ENCODE data around the gene NAT14. TPM values are rescaled to one million over a fixed set of nuclear protein-coding genes. Genes with fewer than 3 reads are reported as not detected.

NAT14 gene
- total RNA-seq, 1 experiment from 2014 or later, result 55.3 TPM

GRCh38 chr19:55442372-55442961, 42.5 kb upstream of the NAT14 start:
- H3K9me2 ChIP-seq (ENCODE audit: insufficient read depth), result no peaks in the 10 kb centered on the region
- ChIA-PET POLR2A (no interaction called here), CTCF (no interaction called here), RAD21 (ENCODE audit: low non-redundant PET in 1 of 2, low total read pairs in 2 of 2, uncharacterized antibody in 2 of 2, unreplicated experiment in 2 of 2) (no interaction called here)
- no peaks in the 10 kb centered on the region for H3K36me3 ChIP-seq (ENCODE audit: control insufficient read depth in 1 of 2, insufficient read depth in 2 of 2, low read length in 2 of 2)
- DNase-seq (ENCODE audit: low read depth, low spot score) (no peak), ATAC-seq (peak; percentile 68)
- H3K4me2 ChIP-seq (ENCODE audit: low read length), result peak overlapping the region; percentile 40
- no peak overlapping the region; the same call in 1 of the 2 replicates for H3K27ac ChIP-seq (ENCODE audit: low read depth, low read length)
- H2AFZ ChIP-seq (ENCODE audit: low read depth, low read length, poor library complexity, severe bottlenecking), result no peak overlapping the region
- no peak overlapping the region for H3K9ac ChIP-seq (ENCODE audit: low read length)
- H3K4me3 ChIP-seq (replicated peaks in 1 of 2; ENCODE audit: low read depth in 1 of 2, low read length in 2 of 2), result no peak overlapping the region
- H3K79me2 ChIP-seq (ENCODE audit: insufficient read depth, low read length), result no peaks in the 10 kb centered on the region
- no peaks in the 10 kb centered on the region for H4K20me1 ChIP-seq (ENCODE audit: insufficient read depth)
- no peak for TF ChIP-seq ZNF274 (IDR thresholded peaks at IDR 0.05; ENCODE audit: low read depth, low read length)
- no peak for TF ChIP-seq TCF7L2 (IDR thresholded peaks at IDR 0.05; ENCODE audit: borderline replicate concordance, extremely low read depth, insufficient read depth, insufficient read length)
- TF ChIP-seq FOSL1 (IDR thresholded peaks at IDR 0.05; ENCODE audit: low read depth), result no peak
- TF ChIP-seq JUND (IDR thresholded peaks at IDR 0.05), result no peak
- TF ChIP-seq CBX3 (IDR thresholded peaks at IDR 0.05; ENCODE audit: low read depth), result no peak
- TF ChIP-seq MAX (IDR thresholded peaks at IDR 0.05), result no peak
- no peak for TF ChIP-seq REST (IDR thresholded peaks at IDR 0.05; ENCODE audit: low read depth)
- TF ChIP-seq SIN3A (IDR thresholded peaks at IDR 0.05; ENCODE audit: low read depth), result no peak
- TF ChIP-seq POLR2AphosphoS5 (IDR thresholded peaks at IDR 0.05; ENCODE audit: low read depth, low read length), result no peak
- no peak for TF ChIP-seq EZH2 (IDR thresholded peaks at IDR 0.05)
- TF ChIP-seq ELF1 (IDR thresholded peaks at IDR 0.05; ENCODE audit: borderline replicate concordance, low read depth), result no peak
- no peak for TF ChIP-seq RAD21 (IDR thresholded peaks at IDR 0.05; ENCODE audit: low read depth)
- no peak for TF ChIP-seq SRF (IDR thresholded peaks at IDR 0.05; ENCODE audit: low read depth)
- no peak for TF ChIP-seq YY1 (IDR thresholded peaks at IDR 0.05; ENCODE audit: extremely low read depth, insufficient replicate concordance, low read depth, low read length)
- TF ChIP-seq ZFX (IDR thresholded peaks at IDR 0.05), result no peak
- no peak for TF ChIP-seq EGR1 (IDR thresholded peaks at IDR 0.05; ENCODE audit: low read depth)
- TF ChIP-seq CTCF (IDR thresholded peaks at IDR 0.05 in 2 of 3, conservative IDR thresholded peaks at IDR 0.05 in 1 of 3; ENCODE audit: borderline replicate concordance in 1 of 3, insufficient read depth in 1 of 3, low read depth in 2 of 3, low read length in 2 of 3), result no peak
- TF ChIP-seq SP1 (IDR thresholded peaks at IDR 0.05; ENCODE audit: low read depth), result no peak
- TF ChIP-seq ATF3 (IDR thresholded peaks at IDR 0.05), result no peak
- TF ChIP-seq ZBTB33 (IDR thresholded peaks at IDR 0.05; ENCODE audit: extremely low read depth, insufficient replicate concordance, low read length), result no peak
- peaks cover 0 to 10% of the 10 kb centered on the region in 2 experiments; a peak in 2 of 4 replicates for H3K4me1 ChIP-seq (ENCODE audit: control insufficient read depth in 1 of 2, insufficient read depth in 2 of 2, low read length in 2 of 2)
- peaks cover 19% of the 10 kb centered on the region; the same call in 1 of the 2 replicates for H3K27me3 ChIP-seq (ENCODE audit: insufficient read depth, low read length)
- intact Hi-C loops (cut with micrococcal nuclease), result loop anchor here (10.0 kb wide), 1 partner anchor 228 kb away; no protein-coding TSS in a partner anchor
- no peaks in the 10 kb centered on the region for H3K9me3 ChIP-seq (ENCODE audit: control insufficient read depth in 1 of 2, insufficient read depth in 1 of 2, low read depth in 1 of 2, low read length in 2 of 2)
- BruUV-seq (replicated peaks), result no TSS peak
